GM23338 (cell line): Measurements from ENCODE around the gene CRY1.

Source experiments
- CREB1 ChIP-seq: fragments of 250-450 bp; sonication (Bioruptor Pico); IDR thresholded peaks from 2 replicates; pipeline ENCODE4 v1.5.0; 2020; ENCODE audit warnings: low read depth, mild to moderate bottlenecking, moderate library complexity
- EZH2 ChIP-seq: fragments of 200-600 bp; sonication (generic); IDR thresholded peaks from one replicate; pipeline ENCODE4 v1.8.0; 2017; ENCODE audit warnings: antibody characterized with exemption, mild to moderate bottlenecking, low read depth; ENCODE audit not compliant: unreplicated experiment
- EZH2phosphoT487 ChIP-seq: fragments of 200-600 bp; sonication (generic); IDR thresholded peaks from one replicate; pipeline ENCODE4 v1.8.1; 2018; ENCODE audit warnings: antibody characterized with exemption; ENCODE audit not compliant: unreplicated experiment
- JUNB ChIP-seq: IDR thresholded peaks from one replicate; pipeline ENCODE4 v1.6.1; 2016; ENCODE audit warnings: antibody characterized with exemption; ENCODE audit not compliant: unreplicated experiment
- NANOG ChIP-seq: IDR thresholded peaks from 2 replicates; pipeline ENCODE4 v1.6.1; 2016; ENCODE audit warnings: antibody characterized with exemption, borderline replicate concordance
- POLR2AphosphoS5 ChIP-seq: IDR thresholded peaks from 2 replicates; pipeline ENCODE4 v1.6.1; 2016; ENCODE audit warnings: antibody characterized with exemption, low read depth
- TF ChIP-seq, protein P1 (sequence below), 2 experiments: fragments of 200-600 bp in 1 of 2; sonication (generic) in 1 of 2; conservative IDR thresholded peaks; 2 replicates each; pipeline versions ENCODE4 v1.5.1 to v1.6.1; 2016 to 2017; ENCODE audit warnings: antibody characterized with exemption in 2 of 2, low read depth in 2 of 2, mild to moderate bottlenecking in 2 of 2, moderate library complexity in 1 of 2
- TF ChIP-seq, protein P2 (sequence below): fragments of 250-450 bp; sonication (Bioruptor Pico); IDR thresholded peaks from 2 replicates; pipeline ENCODE4 v1.5.0; 2020; ENCODE audit warnings: mild to moderate bottlenecking, moderate library complexity
- TF ChIP-seq, protein P3 (sequence below): IDR thresholded peaks from one replicate; pipeline ENCODE4 v1.6.1; 2018; ENCODE audit warnings: antibody characterized with exemption; ENCODE audit not compliant: unreplicated experiment

DNA sequence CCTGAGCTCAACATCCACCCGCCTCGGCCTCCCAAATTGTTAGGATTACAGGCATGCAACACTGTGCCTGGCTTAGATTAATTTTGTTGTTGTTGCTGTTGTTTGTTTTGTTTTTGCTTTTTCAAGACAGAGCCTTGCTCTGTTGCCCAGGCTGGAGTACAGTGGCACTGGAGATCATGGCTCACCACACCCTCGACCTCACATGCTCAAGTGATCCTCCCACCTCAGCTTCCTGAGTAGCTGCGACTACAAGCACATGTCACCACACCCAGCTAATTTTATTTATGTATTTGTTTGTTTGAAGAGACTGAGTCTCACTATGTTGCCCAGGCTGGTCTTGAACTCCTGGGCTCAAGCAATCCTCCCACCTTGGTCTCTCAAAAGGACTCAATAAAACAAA lies 26.7 kb downstream of the CRY1 start:
- TF ChIP-seq, protein P1, sequence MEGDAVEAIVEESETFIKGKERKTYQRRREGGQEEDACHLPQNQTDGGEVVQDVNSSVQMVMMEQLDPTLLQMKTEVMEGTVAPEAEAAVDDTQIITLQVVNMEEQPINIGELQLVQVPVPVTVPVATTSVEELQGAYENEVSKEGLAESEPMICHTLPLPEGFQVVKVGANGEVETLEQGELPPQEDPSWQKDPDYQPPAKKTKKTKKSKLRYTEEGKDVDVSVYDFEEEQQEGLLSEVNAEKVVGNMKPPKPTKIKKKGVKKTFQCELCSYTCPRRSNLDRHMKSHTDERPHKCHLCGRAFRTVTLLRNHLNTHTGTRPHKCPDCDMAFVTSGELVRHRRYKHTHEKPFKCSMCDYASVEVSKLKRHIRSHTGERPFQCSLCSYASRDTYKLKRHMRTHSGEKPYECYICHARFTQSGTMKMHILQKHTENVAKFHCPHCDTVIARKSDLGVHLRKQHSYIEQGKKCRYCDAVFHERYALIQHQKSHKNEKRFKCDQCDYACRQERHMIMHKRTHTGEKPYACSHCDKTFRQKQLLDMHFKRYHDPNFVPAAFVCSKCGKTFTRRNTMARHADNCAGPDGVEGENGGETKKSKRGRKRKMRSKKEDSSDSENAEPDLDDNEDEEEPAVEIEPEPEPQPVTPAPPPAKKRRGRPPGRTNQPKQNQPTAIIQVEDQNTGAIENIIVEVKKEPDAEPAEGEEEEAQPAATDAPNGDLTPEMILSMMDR (conservative IDR thresholded peaks at IDR 0.05; ENCODE audit: low read depth in 2 of 2), result no peak
- TF ChIP-seq POLR2AphosphoS5 (no peak), EZH2 (no peak), JUNB (no peak), CREB1 (CRISPR knock-in tag) (no peak), NANOG (no peak), EZH2phosphoT487 (no peak)
- TF ChIP-seq, protein P2, sequence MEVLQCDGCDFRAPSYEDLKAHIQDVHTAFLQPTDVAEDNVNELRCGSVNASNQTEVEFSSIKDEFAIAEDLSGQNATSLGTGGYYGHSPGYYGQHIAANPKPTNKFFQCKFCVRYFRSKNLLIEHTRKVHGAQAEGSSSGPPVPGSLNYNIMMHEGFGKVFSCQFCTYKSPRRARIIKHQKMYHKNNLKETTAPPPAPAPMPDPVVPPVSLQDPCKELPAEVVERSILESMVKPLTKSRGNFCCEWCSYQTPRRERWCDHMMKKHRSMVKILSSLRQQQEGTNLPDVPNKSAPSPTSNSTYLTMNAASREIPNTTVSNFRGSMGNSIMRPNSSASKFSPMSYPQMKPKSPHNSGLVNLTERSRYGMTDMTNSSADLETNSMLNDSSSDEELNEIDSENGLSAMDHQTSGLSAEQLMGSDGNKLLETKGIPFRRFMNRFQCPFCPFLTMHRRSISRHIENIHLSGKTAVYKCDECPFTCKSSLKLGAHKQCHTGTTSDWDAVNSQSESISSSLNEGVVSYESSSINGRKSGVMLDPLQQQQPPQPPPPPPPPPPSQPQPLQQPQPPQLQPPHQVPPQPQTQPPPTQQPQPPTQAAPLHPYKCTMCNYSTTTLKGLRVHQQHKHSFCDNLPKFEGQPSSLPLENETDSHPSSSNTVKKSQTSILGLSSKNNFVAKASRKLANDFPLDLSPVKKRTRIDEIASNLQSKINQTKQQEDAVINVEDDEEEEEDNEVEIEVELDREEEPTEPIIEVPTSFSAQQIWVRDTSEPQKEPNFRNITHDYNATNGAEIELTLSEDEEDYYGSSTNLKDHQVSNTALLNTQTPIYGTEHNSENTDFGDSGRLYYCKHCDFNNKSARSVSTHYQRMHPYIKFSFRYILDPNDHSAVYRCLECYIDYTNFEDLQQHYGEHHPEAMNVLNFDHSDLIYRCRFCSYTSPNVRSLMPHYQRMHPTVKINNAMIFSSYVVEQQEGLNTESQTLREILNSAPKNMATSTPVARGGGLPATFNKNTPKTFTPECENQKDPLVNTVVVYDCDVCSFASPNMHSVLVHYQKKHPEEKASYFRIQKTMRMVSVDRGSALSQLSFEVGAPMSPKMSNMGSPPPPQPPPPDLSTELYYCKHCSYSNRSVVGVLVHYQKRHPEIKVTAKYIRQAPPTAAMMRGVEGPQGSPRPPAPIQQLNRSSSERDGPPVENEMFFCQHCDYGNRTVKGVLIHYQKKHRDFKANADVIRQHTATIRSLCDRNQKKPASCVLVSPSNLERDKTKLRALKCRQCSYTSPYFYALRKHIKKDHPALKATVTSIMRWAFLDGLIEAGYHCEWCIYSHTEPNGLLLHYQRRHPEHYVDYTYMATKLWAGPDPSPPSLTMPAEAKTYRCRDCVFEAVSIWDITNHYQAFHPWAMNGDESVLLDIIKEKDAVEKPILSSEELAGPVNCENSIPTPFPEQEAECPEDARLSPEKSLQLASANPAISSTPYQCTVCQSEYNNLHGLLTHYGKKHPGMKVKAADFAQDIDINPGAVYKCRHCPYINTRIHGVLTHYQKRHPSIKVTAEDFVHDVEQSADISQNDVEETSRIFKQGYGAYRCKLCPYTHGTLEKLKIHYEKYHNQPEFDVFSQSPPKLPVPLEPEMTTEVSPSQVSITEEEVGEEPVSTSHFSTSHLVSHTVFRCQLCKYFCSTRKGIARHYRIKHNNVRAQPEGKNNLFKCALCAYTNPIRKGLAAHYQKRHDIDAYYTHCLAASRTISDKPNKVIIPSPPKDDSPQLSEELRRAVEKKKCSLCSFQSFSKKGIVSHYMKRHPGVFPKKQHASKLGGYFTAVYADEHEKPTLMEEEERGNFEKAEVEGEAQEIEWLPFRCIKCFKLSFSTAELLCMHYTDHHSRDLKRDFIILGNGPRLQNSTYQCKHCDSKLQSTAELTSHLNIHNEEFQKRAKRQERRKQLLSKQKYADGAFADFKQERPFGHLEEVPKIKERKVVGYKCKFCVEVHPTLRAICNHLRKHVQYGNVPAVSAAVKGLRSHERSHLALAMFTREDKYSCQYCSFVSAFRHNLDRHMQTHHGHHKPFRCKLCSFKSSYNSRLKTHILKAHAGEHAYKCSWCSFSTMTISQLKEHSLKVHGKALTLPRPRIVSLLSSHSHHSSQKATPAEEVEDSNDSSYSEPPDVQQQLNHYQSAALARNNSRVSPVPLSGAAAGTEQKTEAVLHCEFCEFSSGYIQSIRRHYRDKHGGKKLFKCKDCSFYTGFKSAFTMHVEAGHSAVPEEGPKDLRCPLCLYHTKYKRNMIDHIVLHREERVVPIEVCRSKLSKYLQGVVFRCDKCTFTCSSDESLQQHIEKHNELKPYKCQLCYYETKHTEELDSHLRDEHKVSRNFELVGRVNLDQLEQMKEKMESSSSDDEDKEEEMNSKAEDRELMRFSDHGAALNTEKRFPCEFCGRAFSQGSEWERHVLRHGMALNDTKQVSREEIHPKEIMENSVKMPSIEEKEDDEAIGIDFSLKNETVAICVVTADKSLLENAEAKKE (CRISPR knock-in tag), result no peak
- TF ChIP-seq, protein P3, sequence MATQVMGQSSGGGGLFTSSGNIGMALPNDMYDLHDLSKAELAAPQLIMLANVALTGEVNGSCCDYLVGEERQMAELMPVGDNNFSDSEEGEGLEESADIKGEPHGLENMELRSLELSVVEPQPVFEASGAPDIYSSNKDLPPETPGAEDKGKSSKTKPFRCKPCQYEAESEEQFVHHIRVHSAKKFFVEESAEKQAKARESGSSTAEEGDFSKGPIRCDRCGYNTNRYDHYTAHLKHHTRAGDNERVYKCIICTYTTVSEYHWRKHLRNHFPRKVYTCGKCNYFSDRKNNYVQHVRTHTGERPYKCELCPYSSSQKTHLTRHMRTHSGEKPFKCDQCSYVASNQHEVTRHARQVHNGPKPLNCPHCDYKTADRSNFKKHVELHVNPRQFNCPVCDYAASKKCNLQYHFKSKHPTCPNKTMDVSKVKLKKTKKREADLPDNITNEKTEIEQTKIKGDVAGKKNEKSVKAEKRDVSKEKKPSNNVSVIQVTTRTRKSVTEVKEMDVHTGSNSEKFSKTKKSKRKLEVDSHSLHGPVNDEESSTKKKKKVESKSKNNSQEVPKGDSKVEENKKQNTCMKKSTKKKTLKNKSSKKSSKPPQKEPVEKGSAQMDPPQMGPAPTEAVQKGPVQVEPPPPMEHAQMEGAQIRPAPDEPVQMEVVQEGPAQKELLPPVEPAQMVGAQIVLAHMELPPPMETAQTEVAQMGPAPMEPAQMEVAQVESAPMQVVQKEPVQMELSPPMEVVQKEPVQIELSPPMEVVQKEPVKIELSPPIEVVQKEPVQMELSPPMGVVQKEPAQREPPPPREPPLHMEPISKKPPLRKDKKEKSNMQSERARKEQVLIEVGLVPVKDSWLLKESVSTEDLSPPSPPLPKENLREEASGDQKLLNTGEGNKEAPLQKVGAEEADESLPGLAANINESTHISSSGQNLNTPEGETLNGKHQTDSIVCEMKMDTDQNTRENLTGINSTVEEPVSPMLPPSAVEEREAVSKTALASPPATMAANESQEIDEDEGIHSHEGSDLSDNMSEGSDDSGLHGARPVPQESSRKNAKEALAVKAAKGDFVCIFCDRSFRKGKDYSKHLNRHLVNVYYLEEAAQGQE, result no peak
